ENCODE measurements around the gene DHX34.
"Not testable (repeated sequence)": the region's sequence is repeated elsewhere in the genome, so short reads cannot be mapped to it uniquely, and the experiment has no call there.

The DHX34 gene

DNA sequence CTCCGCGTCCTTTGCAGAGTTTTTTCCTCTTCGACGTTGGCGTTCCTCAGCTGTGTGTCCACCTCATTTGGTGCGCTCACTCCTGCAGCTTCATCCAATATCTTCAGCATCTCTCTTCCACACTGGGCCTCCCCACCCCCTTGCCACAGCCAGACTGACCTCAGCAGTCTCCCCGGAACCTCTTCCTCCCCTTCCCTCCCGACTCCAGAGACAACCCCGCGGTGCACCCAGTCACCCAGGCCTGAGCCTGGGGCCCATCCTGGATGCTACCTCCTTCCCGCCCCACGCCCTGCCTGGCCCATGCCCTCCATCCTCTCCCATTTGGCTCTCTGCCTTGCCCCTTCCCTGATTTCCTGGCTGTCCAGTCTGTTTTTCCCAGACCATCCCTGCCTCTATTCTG lies 25.2 kb upstream of the DHX34 start:
- no peak for DNase-seq (ENCODE audit: low spot score)

GRCh38 chr19:47324502-47324901 lies 24.6 kb upstream of the DHX34 start:
- DNase-seq (ENCODE audit: low spot score) = no peak

GRCh38 chr19:47330466-47330869 lies 18.6 kb upstream of the DHX34 start:
- no peak for DNase-seq (ENCODE audit: low spot score)

- no peak for DNase-seq (ENCODE audit: low spot score)
Measured at GRCh38 chr19:47331490-47331889, 17.6 kb upstream of the DHX34 start.

- DNase-seq (ENCODE audit: low spot score) = no peak
Measured at GRCh38 chr19:47331931-47332547, 17.1 kb upstream of the DHX34 start, which contains the start of gene C5AR2. Gene C5AR2, plus strand, starts transcription at chr19:47332175. Its CDS starts 8,625 bp downstream, at chr19:47340800.

- DNase-seq (ENCODE audit: low spot score) = not testable (repeated sequence)
Measured at GRCh38 chr19:47336765-47337718, 12.1 kb upstream of the DHX34 start.

DNA sequence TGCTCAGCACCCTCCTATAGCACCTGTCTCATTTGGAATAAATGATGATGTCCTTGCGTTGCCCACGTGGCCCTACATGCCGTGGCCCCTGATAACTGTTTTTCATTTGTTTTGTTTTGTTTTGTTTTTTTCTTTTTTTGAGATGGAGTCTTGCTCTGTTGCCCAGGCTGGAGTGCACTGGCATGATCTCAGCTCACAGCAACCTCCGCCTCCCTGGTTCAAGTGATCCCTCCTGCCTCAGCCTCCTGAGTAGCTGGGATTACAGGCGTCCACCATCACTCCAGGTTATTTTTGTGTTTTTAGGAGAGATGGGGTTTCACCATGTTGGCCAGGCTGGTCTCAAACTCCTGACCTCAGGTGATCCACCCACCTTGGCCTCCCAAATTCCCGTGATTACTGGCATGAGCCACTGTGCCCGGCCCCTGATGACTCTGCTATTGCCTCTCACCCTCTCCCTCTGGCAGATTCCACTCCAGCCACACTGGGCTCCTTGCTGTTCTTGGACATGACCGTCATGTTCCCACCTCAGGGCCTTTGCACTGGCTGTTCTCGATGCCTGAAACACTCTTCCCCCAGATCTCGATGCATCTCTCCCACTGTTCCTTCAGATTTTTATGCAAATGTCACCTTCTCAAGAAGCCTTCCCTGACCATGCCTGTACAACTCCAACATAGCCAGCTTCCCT lies 9.8 kb upstream of the DHX34 start:
- DNase-seq (ENCODE audit: low spot score) = no peak

GRCh38 chr19:47340477-47341208 lies 8.5 kb upstream of the DHX34 start:
- no peak for DNase-seq (ENCODE audit: low spot score)

DNA sequence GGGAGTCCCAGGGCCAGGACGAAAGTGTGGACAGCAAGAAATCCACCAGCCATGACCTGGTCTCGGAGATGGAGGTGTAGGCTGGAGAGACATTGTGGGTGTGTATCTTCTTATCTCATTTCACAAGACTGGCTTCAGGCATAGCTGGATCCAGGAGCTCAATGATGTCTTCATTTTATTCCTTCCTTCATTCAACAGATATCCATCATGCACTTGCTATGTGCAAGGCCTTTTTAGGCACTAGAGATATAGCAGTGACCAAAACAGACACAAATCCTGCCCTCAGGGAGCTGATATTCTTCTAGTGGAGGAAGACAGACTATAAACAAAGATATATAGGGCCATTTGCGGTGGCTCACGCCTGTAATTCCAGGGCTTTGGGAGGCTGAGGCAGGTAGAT lies 7.4 kb upstream of the DHX34 start:
- DNase-seq (ENCODE audit: low spot score) = no peak

GRCh38 chr19:47343194-47343802 lies 5.8 kb upstream of the DHX34 start:
- DNase-seq (ENCODE audit: low spot score) = no peak

DNA sequence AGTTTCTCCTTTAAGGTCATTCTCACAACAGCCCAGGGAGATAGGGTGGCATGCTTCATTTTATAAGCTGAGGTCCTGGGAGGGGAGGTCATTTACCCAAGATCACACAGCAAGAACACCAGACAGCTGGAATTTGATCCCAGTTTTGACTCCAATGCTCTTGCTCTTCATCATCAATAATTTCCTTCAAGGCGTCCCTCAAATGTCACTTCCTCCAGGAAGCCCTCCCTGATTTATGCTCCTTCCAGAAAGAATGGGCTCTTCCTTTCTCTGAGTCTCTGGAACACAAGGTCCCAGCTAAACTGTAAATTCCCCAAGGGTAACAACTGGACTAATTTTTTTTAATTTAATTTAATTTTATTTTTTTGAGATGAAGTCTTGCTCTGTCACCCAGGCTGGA lies 4.7 kb upstream of the DHX34 start:
- DNase-seq (ENCODE audit: low spot score) = no peak

- not testable (repeated sequence) for DNase-seq (ENCODE audit: low spot score)
Measured at GRCh38 chr19:47346024-47346423, 3.1 kb upstream of the DHX34 start.

- DNase-seq (ENCODE audit: low spot score) = no peak
Measured at GRCh38 chr19:47350630-47351029, 1.5 kb downstream of the DHX34 start.

DNA sequence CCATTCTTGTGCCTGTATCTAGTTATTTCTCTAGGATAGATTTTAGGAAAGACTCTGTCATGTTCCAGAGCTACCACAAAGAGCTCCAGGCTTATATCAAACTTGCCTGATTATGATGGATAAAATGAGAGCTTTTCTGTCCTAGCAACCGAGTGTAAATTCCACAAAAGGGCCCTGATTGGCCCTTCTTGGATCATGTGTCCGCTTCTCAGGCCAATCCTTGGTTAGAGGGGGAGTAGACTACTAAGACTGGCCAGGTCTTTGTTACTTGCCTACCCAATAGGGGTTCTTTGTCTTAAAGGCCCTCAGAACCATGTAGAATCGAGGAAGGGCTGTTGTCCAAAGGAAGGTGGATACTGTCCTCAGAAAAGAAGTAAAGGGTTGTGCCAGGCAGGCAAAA lies 2.4 kb downstream of the DHX34 start:
- DNase-seq (ENCODE audit: low spot score) = peak; percentile 73

DNA sequence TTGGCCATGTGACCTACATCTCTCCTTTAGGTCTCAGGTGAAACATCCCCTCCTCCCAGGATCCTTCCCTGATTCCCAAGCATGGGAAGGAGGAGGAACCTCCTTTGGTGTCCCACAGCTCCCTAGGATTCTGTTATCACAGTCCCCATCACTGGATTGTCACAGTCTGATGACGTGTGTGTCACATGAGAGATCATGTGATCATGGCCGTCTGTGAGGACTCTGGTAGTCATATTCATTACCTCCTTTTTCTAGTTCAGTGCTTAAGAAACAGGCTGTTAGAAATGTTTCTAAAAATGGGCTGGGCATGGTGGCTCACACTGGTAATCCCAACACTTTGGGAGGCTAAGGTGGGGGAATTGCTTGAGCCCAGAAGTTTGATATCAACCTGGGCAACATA lies 3.0 kb downstream of the DHX34 start:
- DNase-seq (ENCODE audit: low spot score) = no peak

DNA sequence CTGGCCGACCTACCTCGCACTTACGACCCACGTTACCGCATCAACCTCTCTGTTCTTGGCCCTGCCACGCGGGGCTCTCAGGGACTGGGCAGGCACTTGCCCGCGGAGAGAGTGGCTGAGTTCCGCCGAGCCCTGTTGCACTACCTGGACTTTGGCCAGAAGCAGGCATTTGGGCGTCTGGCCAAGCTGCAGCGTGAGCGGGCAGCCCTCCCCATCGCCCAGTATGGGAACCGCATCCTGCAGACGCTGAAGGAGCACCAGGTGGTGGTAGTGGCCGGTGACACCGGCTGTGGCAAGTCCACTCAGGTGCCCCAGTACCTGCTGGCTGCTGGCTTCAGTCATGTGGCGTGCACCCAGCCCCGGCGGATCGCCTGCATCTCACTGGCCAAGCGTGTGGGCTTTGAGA lies 4.2 kb downstream of the DHX34 start:
- peak; percentile 31 for DNase-seq (ENCODE audit: low spot score)

GRCh38 chr19:47356900-47357299 lies 7.8 kb downstream of the DHX34 start:
- peak; percentile 36 for DNase-seq (ENCODE audit: low spot score)

- no peak for DNase-seq (ENCODE audit: low spot score)
Measured at GRCh38 chr19:47357788-47358680, 8.9 kb downstream of the DHX34 start.

DNA sequence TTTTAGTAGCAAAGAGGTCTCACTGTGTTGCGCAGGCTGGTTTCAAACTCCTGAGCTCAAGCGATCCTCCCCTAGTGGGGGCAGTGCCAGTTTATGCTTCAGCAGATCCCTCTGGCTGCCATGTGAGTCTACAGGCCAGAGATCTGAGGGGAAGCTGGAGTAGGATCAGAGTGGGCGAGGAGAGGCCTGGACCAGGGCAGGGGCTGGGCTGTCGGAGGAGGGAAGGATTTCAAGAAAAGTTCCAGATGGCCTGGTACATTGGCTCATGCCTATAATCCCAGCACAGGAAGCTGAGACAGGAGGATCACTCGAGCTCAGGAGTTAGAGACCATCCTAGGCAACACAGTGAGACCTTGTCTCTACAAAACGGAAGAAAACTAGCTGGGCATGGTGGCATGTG lies 9.8 kb downstream of the DHX34 start:
- DNase-seq (ENCODE audit: low spot score) = no peak

- DNase-seq (ENCODE audit: low spot score) = no peak
Measured at GRCh38 chr19:47362321-47362720, 13.2 kb downstream of the DHX34 start.

Measured in cerebellar cortex (tissue), 1 donor.